Astrocyte (in vitro differentiated cells and primary cell): Measurements from ENCODE around the gene NEXMIF. TPM values are rescaled to one million over a fixed set of nuclear protein-coding genes. Genes with fewer than 3 reads are reported as not detected.

Source experiments
- DNase-seq: peaks from one replicate; pipeline ENCODE4 v3.0.0-alpha.2; 2010; ENCODE audit warnings: low read depth
- FAIRE-seq: peaks from 2 replicates; lab custom pipeline; 2011; peaks lifted over from hg19 to GRCh38; lab: Jason Lieb, UNC
- H2AFZ ChIP-seq: 2 replicates; pipeline ENCODE4 v1.6.0; 2012; ENCODE audit warnings: low read depth, low read length, inconsistent platforms
- H3K27ac ChIP-seq: 2 replicates; pipeline ENCODE4 v1.5.1; 2011; ENCODE audit warnings: low read depth, low read length, inconsistent platforms
- H3K27me3 ChIP-seq: 2 replicates; pipeline ENCODE4 v1.6.0; 2011; ENCODE audit warnings: low read length, inconsistent platforms; ENCODE audit not compliant: insufficient read depth
- H3K36me3 ChIP-seq: 2 replicates; pipeline ENCODE4 v1.5.1; 2011; ENCODE audit warnings: low read length, inconsistent platforms; ENCODE audit not compliant: insufficient read depth
- H3K4me1 ChIP-seq: 2 replicates; pipeline ENCODE4 v1.5.1; 2011; ENCODE audit warnings: low read length, inconsistent platforms; ENCODE audit not compliant: insufficient read depth
- H3K4me2 ChIP-seq: 2 replicates; pipeline ENCODE4 v1.6.0; 2012; ENCODE audit warnings: low read length, inconsistent platforms
- H3K4me3 ChIP-seq: 2 replicates; pipeline ENCODE4 v1.5.1; 2011; ENCODE audit warnings: low read depth, mild to moderate bottlenecking, low read length, inconsistent platforms; ENCODE audit not compliant: insufficient read depth
- H3K79me2 ChIP-seq: 2 replicates; pipeline ENCODE4 v1.6.0; 2012; ENCODE audit warnings: mild to moderate bottlenecking, low read length, inconsistent platforms; ENCODE audit not compliant: insufficient read depth
- H3K9ac ChIP-seq: 2 replicates; pipeline ENCODE4 v1.6.0; 2012; ENCODE audit warnings: mild to moderate bottlenecking, low read length, inconsistent platforms
- H3K9me3 ChIP-seq: 2 replicates; pipeline ENCODE4 v1.5.1; 2012; ENCODE audit warnings: low read depth, mild to moderate bottlenecking, low read length, inconsistent platforms; ENCODE audit not compliant: insufficient read depth
- H4K20me1 ChIP-seq: 2 replicates; pipeline ENCODE4 v1.6.0; 2012; ENCODE audit warnings: low read length, inconsistent platforms; ENCODE audit not compliant: insufficient read depth
- H3K27ac Mint-ChIP-seq: one replicate; pipeline ENCODE4 v1.8.0; 2021; ENCODE audit warnings: mild to moderate bottlenecking, mixed read lengths; ENCODE audit not compliant: unreplicated experiment
- H3K27me3 Mint-ChIP-seq: one replicate; pipeline ENCODE4 v1.8.0; 2021; ENCODE audit warnings: low read depth, mixed read lengths; ENCODE audit not compliant: unreplicated experiment
- H3K36me3 Mint-ChIP-seq: one replicate; pipeline ENCODE4 v1.8.0; 2021; ENCODE audit warnings: low read depth, mixed read lengths; ENCODE audit not compliant: unreplicated experiment
- H3K4me1 Mint-ChIP-seq: one replicate; pipeline ENCODE4 v1.8.0; 2021; ENCODE audit warnings: low read depth, mixed read lengths; ENCODE audit not compliant: unreplicated experiment
- H3K4me3 Mint-ChIP-seq: one replicate; pipeline ENCODE4 v1.8.0; 2021; ENCODE audit warnings: mild to moderate bottlenecking, moderate library complexity, mixed read lengths; ENCODE audit not compliant: unreplicated experiment
- H3K9me3 Mint-ChIP-seq: one replicate; pipeline ENCODE4 v1.8.0; 2021; ENCODE audit warnings: mild to moderate bottlenecking, mixed read lengths; ENCODE audit not compliant: unreplicated experiment
- CTCF ChIP-seq: IDR thresholded peaks from 2 replicates; pipeline ENCODE4 v1.5.1; 2011; ENCODE audit warnings: low read depth, mild to moderate bottlenecking, inconsistent platforms, low read length, moderate library complexity; ENCODE audit not compliant: insufficient read depth
- EZH2 ChIP-seq: IDR thresholded peaks from 2 replicates; pipeline ENCODE4 v1.6.1; 2012; ENCODE audit warnings: mild to moderate bottlenecking, low read length, inconsistent platforms; ENCODE audit not compliant: insufficient read depth
- total RNA-seq: library from RNA; stranded (reverse); gene quantifications from 2 replicates; pipeline ENCODE4 v1.2.1, GENCODE V29; 2021

The NEXMIF gene
- total RNA-seq, 1 donor from 2014 or later: 0.48 TPM

- Mint-ChIP-seq H3K27me3 (no peaks in the 10 kb centered on the region), H3K9me3 (no peaks in the 10 kb centered on the region), H3K27ac (no peak overlapping the region), H3K4me3 (no peak overlapping the region), H3K4me1 (peaks cover 3% of the 10 kb centered on the region), H3K36me3 (no peaks in the 10 kb centered on the region)
- Histone ChIP-seq H3K4me1 (no peaks in the 10 kb centered on the region), H4K20me1 (no peaks in the 10 kb centered on the region), H3K36me3 (no peaks in the 10 kb centered on the region), H3K9ac (no peak overlapping the region), H3K9me3 (no peaks in the 10 kb centered on the region), H3K27me3 (no peaks in the 10 kb centered on the region), H2AFZ (no peak overlapping the region), H3K4me2 (no peak overlapping the region), H3K27ac (no peak overlapping the region), H3K79me2 (no peaks in the 10 kb centered on the region), H3K4me3 (no peak overlapping the region)
- TF ChIP-seq CTCF (no peak), EZH2 (no peak)
- no peak for DNase-seq
- no peak for FAIRE-seq
These were observed 110.6 kb downstream of the NEXMIF start for GRCh38 chrX:74814681-74815080.

GRCh38 chrX:74804574-74804973 lies 120.7 kb downstream of the NEXMIF start:
- no peak overlapping the region for H3K9ac ChIP-seq
- H3K9me3 Mint-ChIP-seq: no peaks in the 10 kb centered on the region
- H3K27me3 Mint-ChIP-seq: no peaks in the 10 kb centered on the region
- no peak for FAIRE-seq
- H3K36me3 ChIP-seq: no peaks in the 10 kb centered on the region
- H3K36me3 Mint-ChIP-seq: no peaks in the 10 kb centered on the region
- H3K4me1 Mint-ChIP-seq: no peaks in the 10 kb centered on the region
- H3K27ac ChIP-seq: no peak overlapping the region
- no peak overlapping the region for H2AFZ ChIP-seq
- DNase-seq: no peak
- H3K27ac Mint-ChIP-seq: no peak overlapping the region
- no peak overlapping the region for H3K4me3 Mint-ChIP-seq
- H3K27me3 ChIP-seq: no peaks in the 10 kb centered on the region
- H3K4me2 ChIP-seq: no peak overlapping the region
- no peaks in the 10 kb centered on the region for H3K4me1 ChIP-seq
- H3K79me2 ChIP-seq: no peaks in the 10 kb centered on the region
- H4K20me1 ChIP-seq: no peaks in the 10 kb centered on the region
- no peak overlapping the region for H3K4me3 ChIP-seq
- TF ChIP-seq CTCF (no peak), EZH2 (no peak)
- H3K9me3 ChIP-seq: no peaks in the 10 kb centered on the region

GRCh38 chrX:74800062-74800461 lies 125.2 kb downstream of the NEXMIF start:
- DNase-seq: no peak
- H3K4me3 ChIP-seq: no peak overlapping the region
- no peak overlapping the region for H3K27ac ChIP-seq
- H3K9ac ChIP-seq: no peak overlapping the region
- Mint-ChIP-seq H3K27me3 (no peaks in the 10 kb centered on the region), H3K4me3 (no peak overlapping the region), H3K36me3 (no peaks in the 10 kb centered on the region), H3K27ac (no peak overlapping the region), H3K4me1 (no peaks in the 10 kb centered on the region), H3K9me3 (no peaks in the 10 kb centered on the region)
- H2AFZ ChIP-seq: no peak overlapping the region
- H3K27me3 ChIP-seq: no peaks in the 10 kb centered on the region
- H3K79me2 ChIP-seq: no peaks in the 10 kb centered on the region
- H3K36me3 ChIP-seq: no peaks in the 10 kb centered on the region
- FAIRE-seq: no peak
- H3K9me3 ChIP-seq: no peaks in the 10 kb centered on the region
- H3K4me1 ChIP-seq: no peaks in the 10 kb centered on the region
- H3K4me2 ChIP-seq: no peak overlapping the region
- H4K20me1 ChIP-seq: no peaks in the 10 kb centered on the region
- TF ChIP-seq CTCF: no peak
- no peak for TF ChIP-seq EZH2
